Right lobe of liver (tissue), 6 donors: ENCODE measurements around the gene ANKLE2. TPM values are rescaled to one million over a fixed set of nuclear protein-coding genes. Genes with fewer than 3 reads are reported as not detected.

Source experiments
- ATAC-seq, 4 donors: fragments of 200-7000 bp; cut with Tn5 transposase; one replicate each; pipeline ENCODE4 v1.9.1; 2020; ENCODE audit warnings: mild to moderate bottlenecking in 4 of 4, moderate library complexity in 4 of 4
- DNase-seq, 3 donors: peaks; one replicate each; pipeline ENCODE4 v3.0.0-alpha.2; 2020
- H3K27ac ChIP-seq, 3 donors: fragments of 200-600 bp; one replicate each; pipeline ENCODE4 v1.8.0; 2022
- H3K27me3 ChIP-seq, 2 donors: fragments of 200-600 bp; one replicate each; pipeline ENCODE4 v1.8.0; 2022
- H3K36me3 ChIP-seq, 4 donors: fragments of 200-600 bp; sonication (generic) in 1 of 4; one replicate each; pipeline versions ENCODE4 v1.5.1 to v1.8.0; 2017 to 2022; ENCODE audit warnings: control low read depth in 1 of 4
- H3K4me1 ChIP-seq, 4 donors: fragments of 200-600 bp; sonication (generic) in 1 of 4; one replicate each; pipeline versions ENCODE4 v1.5.1 to v1.8.0; 2017 to 2022; ENCODE audit warnings: control low read depth in 1 of 4
- H3K4me3 ChIP-seq, 3 donors: fragments of 200-600 bp; one replicate each; pipeline ENCODE4 v1.8.0; 2022
- H3K9me3 ChIP-seq, 4 donors: fragments of 200-600 bp; sonication (generic) in 1 of 4; one replicate each; pipeline versions ENCODE4 v1.5.1 to v1.8.0; 2017 to 2022; ENCODE audit warnings: control low read depth in 1 of 4
- CTCF ChIP-seq, 4 donors: fragments of 200-600 bp in 3 of 4; fragments of 450-650 bp in 1 of 4; IDR thresholded peaks; one replicate each; pipeline versions ENCODE4 v1.5.1 to v1.8.0; 2016 to 2022; ENCODE audit warnings: antibody characterized with exemption in 4 of 4, mild to moderate bottlenecking in 2 of 4
- POLR2A ChIP-seq: fragments of 450-650 bp; IDR thresholded peaks from one replicate; pipeline ENCODE4 v1.6.1; 2017; ENCODE audit warnings: antibody characterized with exemption, mild to moderate bottlenecking
- WGBS: methylation state at CpG from one replicate; pipeline ENCODE4 v1.1.6; 2018; ENCODE audit warnings: low coverage, low lambda C conversion rate; ENCODE audit not compliant: insufficient coverage; ENCODE audit errors: missing lambda C conversion rate; 5-methylcytosine and 5-hydroxymethylcytosine counted together
- intact Hi-C, 2 donors: fragments of 100-400 bp; cut with DNase I; formaldehyde crosslinking; loops; one replicate each; pipeline versions ENCODE4 v1.11.2 to v1.14.1; 2022
- total RNA-seq, 6 experiments: library from RNA; depleted of rRNA in 2 of 6; stranded (reverse); fragments of >200 nt in 2 of 6; fragmentation: NEBNext Ultra II Directional in 3 of 6; extraction: Animal tissue kit (Norgen Biotek cat#: 25700) in 3 of 6; gene quantifications; one replicate each; pipeline versions ENCODE4 v1.1.0 to v1.2.4, GENCODE V29; 2016 to 2023
- donor health status: DM: no; HTN: yes; CAD: no.
- donor health status: DM: no; HTN: no; CAD: no.
- donor health status: DM: no; HTN: no; CAD: no.
- donor health status: DM: no; HTN: yes; CAD: no.
- donor health status: DM: no; HTN: yes; CAD: no.

ANKLE2 gene
- total RNA-seq, 6 experiments from 2014 or later = 13.9 to 25.1 (median 15.7) TPM

GRCh38 chr12:132719954-132720324, 41.7 kb downstream of the ANKLE2 start:
- H3K4me3 ChIP-seq = no peak overlapping the region
- no peak for TF ChIP-seq CTCF (IDR thresholded peaks at IDR 0.05)
- no peak for TF ChIP-seq POLR2A
- no peak for ATAC-seq
- DNase-seq = no peak
- H3K27me3 ChIP-seq = no peaks in the 10 kb centered on the region
- WGBS = 90% methylated on average over 7 of the region's 12 CpGs
- H3K36me3 ChIP-seq = peaks cover 0 to 57% (median 9%) of the 10 kb centered on the region in 4 donors
- H3K9me3 ChIP-seq = no peaks in the 10 kb centered on the region
- H3K27ac ChIP-seq = no peak overlapping the region
- intact Hi-C loops = no loop called here
- peaks cover 0 to 4% (median 0%) of the 10 kb centered on the region in 4 donors for H3K4me1 ChIP-seq

GRCh38 chr12:132719141-132719953, 42.3 kb downstream of the ANKLE2 start:
- no peaks in the 10 kb centered on the region for H3K27me3 ChIP-seq
- ATAC-seq (no peak), DNase-seq (no peak)
- WGBS = 100% methylated on average over 14 of the region's 31 CpGs
- no peak overlapping the region for H3K4me3 ChIP-seq
- TF ChIP-seq CTCF (IDR thresholded peaks at IDR 0.05) = no peak
- TF ChIP-seq POLR2A = no peak
- intact Hi-C loops = no loop called here
- no peaks in the 10 kb centered on the region for H3K9me3 ChIP-seq
- peaks cover 0 to 4% (median 0%) of the 10 kb centered on the region in 4 donors for H3K4me1 ChIP-seq
- no peak overlapping the region for H3K27ac ChIP-seq
- peaks cover 0 to 59% (median 9%) of the 10 kb centered on the region in 4 donors for H3K36me3 ChIP-seq

GRCh38 chr12:132718644-132719043, 43.0 kb downstream of the ANKLE2 start:
- 91% methylated on average over 4 of the region's 21 CpGs for WGBS
- Histone ChIP-seq H3K9me3 (no peaks in the 10 kb centered on the region), H3K4me3 (no peak overlapping the region), H3K27me3 (no peaks in the 10 kb centered on the region), H3K36me3 (peaks cover 0 to 61% (median 9%) of the 10 kb centered on the region in 4 donors), H3K4me1 (peaks cover 0 to 4% (median 0%) of the 10 kb centered on the region in 4 donors), H3K27ac (no peak overlapping the region)
- ATAC-seq (no peak), DNase-seq (no peak)
- TF ChIP-seq POLR2A = no peak
- no peak for TF ChIP-seq CTCF (IDR thresholded peaks at IDR 0.05)
- intact Hi-C loops = no loop called here

GRCh38 chr12:132717531-132718387, 43.9 kb downstream of the ANKLE2 start:
- DNase-seq = no peak
- no peak for ATAC-seq
- Histone ChIP-seq H3K27me3 (no peaks in the 10 kb centered on the region), H3K36me3 (peaks cover 0 to 54% (median 9%) of the 10 kb centered on the region in 4 donors), H3K27ac (no peak overlapping the region), H3K9me3 (no peaks in the 10 kb centered on the region), H3K4me1 (peaks cover 0 to 4% (median 0%) of the 10 kb centered on the region in 4 donors), H3K4me3 (no peak overlapping the region)
- intact Hi-C loops = no loop called here
- no peak for TF ChIP-seq POLR2A
- no peak for TF ChIP-seq CTCF (IDR thresholded peaks at IDR 0.05)
- 90% methylated on average over 12 of the region's 61 CpGs for WGBS
